K562 (cell line): ENCODE results near the gene COPE. TPM values are rescaled to one million over a fixed set of nuclear protein-coding genes. Genes with fewer than 3 reads are reported as not detected.
A peak's percentile ranks its signal among the peaks of the same experiment; 100 is the strongest.

Experiments
- HIVEP1 ChIP-seq: fragments of 250-450 bp; sonication (Bioruptor Pico); IDR thresholded peaks from 2 replicates; pipeline ENCODE4 v1.4.0; 2020; ENCODE audit warnings: mild to moderate bottlenecking
- ILF3 ChIP-seq: fragments of 450-650 bp; IDR thresholded peaks from 2 replicates; pipeline ENCODE4 v1.6.1; 2018; ENCODE audit warnings: antibody characterized with exemption, mild to moderate bottlenecking, moderate library complexity, borderline replicate concordance
- L3MBTL2 ChIP-seq: fragments of 450-650 bp; IDR thresholded peaks from 2 replicates; pipeline ENCODE4 v1.6.1; 2016; ENCODE audit warnings: mild to moderate bottlenecking, moderate library complexity
- LCOR ChIP-seq: sonication (generic); formaldehyde crosslinking; IDR thresholded peaks from 2 replicates; pipeline ENCODE4 v1.8.0; 2022; ENCODE audit warnings: mild to moderate bottlenecking, missing genetic modification reagents
- MTA1 ChIP-seq: fragments of 450-650 bp; IDR thresholded peaks from 2 replicates; pipeline ENCODE4 v1.6.1; 2017; ENCODE audit warnings: borderline replicate concordance
- NELFE ChIP-seq: IDR thresholded peaks from 2 replicates; pipeline ENCODE4 v1.6.1; 2011; ENCODE audit warnings: mild to moderate bottlenecking; ENCODE audit not compliant: insufficient read depth, insufficient read length
- NR2F6 ChIP-seq: fragments of 450-650 bp; formaldehyde crosslinking; IDR thresholded peaks from 2 replicates; pipeline ENCODE4 v1.4.0; 2020; ENCODE audit warnings: mild to moderate bottlenecking
- PHTF2 ChIP-seq: fragments of 250-450 bp; sonication (Bioruptor Pico); IDR thresholded peaks from 2 replicates; pipeline ENCODE4 v1.5.0; 2021; ENCODE audit warnings: mild to moderate bottlenecking
- RAD21 ChIP-seq, 2 experiments: fragments of 250-450 bp in 1 of 2; fragments of 450-650 bp in 1 of 2; sonication (Bioruptor Pico) in 1 of 2; formaldehyde crosslinking in 1 of 2; IDR thresholded peaks in 1 of 2; conservative IDR thresholded peaks in 1 of 2; 2 replicates each; pipeline versions ENCODE4 v1.4.0 to v1.8.0; 2020 to 2022; ENCODE audit warnings: mild to moderate bottlenecking in 2 of 2, moderate library complexity in 1 of 2
- SAFB ChIP-seq: fragments of 200-400 bp; formaldehyde crosslinking; IDR thresholded peaks from 2 replicates; pipeline ENCODE4 v1.6.1; 2017; ENCODE audit warnings: low read depth, low read length, borderline replicate concordance
- SIN3B ChIP-seq: fragments of 450-650 bp; IDR thresholded peaks from 2 replicates; pipeline ENCODE4 v1.6.1; 2017; ENCODE audit warnings: low read depth, mild to moderate bottlenecking, moderate library complexity
- SREBF1 ChIP-seq: fragments of 150-350 bp; IDR thresholded peaks from 2 replicates; pipeline ENCODE4 v1.6.1; 2014; ENCODE audit warnings: antibody characterized with exemption, low read depth, low read length, borderline replicate concordance
- TCF7 ChIP-seq: sonication (generic); IDR thresholded peaks from 2 replicates; pipeline ENCODE4 v1.6.1; 2016; ENCODE audit warnings: antibody characterized with exemption, borderline replicate concordance
- TOE1 ChIP-seq, 2 experiments: fragments of 450-650 bp in 1 of 2; sonication (generic) in 1 of 2; formaldehyde crosslinking in 1 of 2; IDR thresholded peaks; 2 replicates each; pipeline versions ENCODE4 v1.7.1 to v1.8.0; 2016 to 2022; ENCODE audit warnings: borderline replicate concordance in 2 of 2, mild to moderate bottlenecking in 2 of 2, antibody characterized with exemption in 1 of 2, inconsistent platforms in 1 of 2, low read depth in 1 of 2, missing genetic modification reagents in 1 of 2, moderate library complexity in 1 of 2
- YBX1 ChIP-seq: fragments of 450-650 bp; IDR thresholded peaks from 2 replicates; pipeline ENCODE4 v1.7.1; 2016; ENCODE audit warnings: mild to moderate bottlenecking
- ZBTB7A ChIP-seq: IDR thresholded peaks from 2 replicates; pipeline ENCODE4 v1.6.1; 2011; ENCODE audit warnings: low read depth, mild to moderate bottlenecking, low read length, moderate library complexity, borderline replicate concordance; ENCODE audit not compliant: control insufficient read depth
- ZC3H8 ChIP-seq: fragments of 450-650 bp; IDR thresholded peaks from 2 replicates; pipeline ENCODE4 v1.6.1; 2017
- ZNF184 ChIP-seq: sonication (generic); formaldehyde crosslinking; IDR thresholded peaks from 2 replicates; pipeline ENCODE4 v1.5.0; 2020; ENCODE audit warnings: missing genetic modification reagents
- polyA plus RNA-seq, 8 experiments: library from polyadenylated mRNA; depleted of rRNA in 4 of 8; stranded (reverse) in 5 of 8; unstranded in 3 of 8; fragments of >200 nt; fragmentation: Nextera tagmentation in 2 of 8; fragmentation: Illumina TruSeq in 1 of 8; extraction: Ambion mirVana in 2 of 8; extraction: Trizol in 1 of 8; gene quantifications; 2 replicates each; pipeline versions ENCODE4 v1.2.1 to v1.2.3, GENCODE V29; 2011 to 2014; ENCODE audit warnings: inconsistent platforms in 1 of 8, missing spikeins in 1 of 8
- total RNA-seq, 7 experiments: library from RNA; depleted of rRNA in 6 of 7; stranded (reverse); fragments of >200 nt in 6 of 7; fragmentation: Illumina TruSeq in 2 of 7; extraction: Trizol in 2 of 7; gene quantifications; 2 replicates each; pipeline versions ENCODE4 v1.2.1 to v1.2.3, GENCODE V29; 2011 to 2021; ENCODE audit warnings: low replicate concordance in 1 of 7
- TF ChIP-seq, protein P1 (sequence below): sonication (generic); formaldehyde crosslinking; IDR thresholded peaks from 2 replicates; pipeline ENCODE4 v1.8.0; 2023; ENCODE audit warnings: mild to moderate bottlenecking, missing genetic modification reagents
- TF ChIP-seq, protein P2 (sequence below): fragments of 250-450 bp; sonication (Bioruptor Pico); IDR thresholded peaks from 2 replicates; pipeline ENCODE4 v1.5.0; 2021
- TF ChIP-seq, protein P3 (sequence below): fragments of 250-450 bp; sonication (Bioruptor Pico); IDR thresholded peaks from 2 replicates; pipeline ENCODE4 v1.5.0; 2022; ENCODE audit warnings: mild to moderate bottlenecking
- TF ChIP-seq, protein P4 (sequence below): fragments of 450-650 bp; conservative IDR thresholded peaks from 2 replicates; pipeline ENCODE4 v1.6.1; 2016; ENCODE audit warnings: missing genetic modification characterization, low read depth, mild to moderate bottlenecking, control low read depth, missing compliant biosample characterization
- TF ChIP-seq, protein P5 (sequence below): fragments of 450-650 bp; IDR thresholded peaks from 2 replicates; pipeline ENCODE4 v1.6.1; 2016; ENCODE audit warnings: borderline replicate concordance

COPE gene
- total and polyA plus RNA-seq, 9 of the 15 experiments (the other 6 are each of a cell fraction or from before 2014, with no cell fraction given) = 5.8 to 273 (median 147) TPM

DNA sequence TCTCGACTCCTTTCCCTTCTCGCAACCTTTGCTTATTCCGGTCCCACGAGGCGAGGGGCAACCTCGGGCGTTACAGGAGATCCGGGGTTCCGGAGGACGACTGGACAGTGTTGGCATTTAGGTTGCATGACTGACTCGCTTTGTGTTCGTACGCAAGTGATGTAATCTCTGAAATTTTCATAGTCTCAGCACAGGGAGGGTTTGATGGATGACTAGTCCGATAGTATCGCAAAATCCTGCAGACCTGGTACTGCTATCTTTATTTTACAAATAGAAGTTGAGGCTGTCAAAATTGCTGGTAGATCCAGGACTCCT lies 670 bp upstream of the COPE start (continued):
- TF ChIP-seq SIN3B (no peak), HIVEP1 (CRISPR knock-in tag) (no peak), SREBF1 (no peak), ZBTB7A (no peak), SAFB (no peak), L3MBTL2 (no peak), TCF7 (no peak), NELFE (no peak), ILF3 (no peak), ZC3H8 (no peak), RAD21 (CRISPR knock-in tag; conservative IDR thresholded peaks at IDR 0.05 in 1 of 2, IDR thresholded peaks at IDR 0.05 in 1 of 2) (no peak), NR2F6 (no peak), YBX1 (no peak), MTA1 (no peak), TOE1 (IDR thresholded peaks at IDR 0.05; ENCODE audit: borderline replicate concordance) (no peak), TOE1 (CRISPR knock-in tag; IDR thresholded peaks at IDR 0.05; ENCODE audit: borderline replicate concordance, low read depth) (no peak), ZNF184 (CRISPR knock-in tag) (no peak), PHTF2 (CRISPR knock-in tag) (no peak), LCOR (CRISPR knock-in tag) (no peak)
- TF ChIP-seq, protein P1, sequence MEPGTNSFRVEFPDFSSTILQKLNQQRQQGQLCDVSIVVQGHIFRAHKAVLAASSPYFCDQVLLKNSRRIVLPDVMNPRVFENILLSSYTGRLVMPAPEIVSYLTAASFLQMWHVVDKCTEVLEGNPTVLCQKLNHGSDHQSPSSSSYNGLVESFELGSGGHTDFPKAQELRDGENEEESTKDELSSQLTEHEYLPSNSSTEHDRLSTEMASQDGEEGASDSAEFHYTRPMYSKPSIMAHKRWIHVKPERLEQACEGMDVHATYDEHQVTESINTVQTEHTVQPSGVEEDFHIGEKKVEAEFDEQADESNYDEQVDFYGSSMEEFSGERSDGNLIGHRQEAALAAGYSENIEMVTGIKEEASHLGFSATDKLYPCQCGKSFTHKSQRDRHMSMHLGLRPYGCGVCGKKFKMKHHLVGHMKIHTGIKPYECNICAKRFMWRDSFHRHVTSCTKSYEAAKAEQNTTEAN (CRISPR knock-in tag) = no peak
- TF ChIP-seq, protein P2, sequence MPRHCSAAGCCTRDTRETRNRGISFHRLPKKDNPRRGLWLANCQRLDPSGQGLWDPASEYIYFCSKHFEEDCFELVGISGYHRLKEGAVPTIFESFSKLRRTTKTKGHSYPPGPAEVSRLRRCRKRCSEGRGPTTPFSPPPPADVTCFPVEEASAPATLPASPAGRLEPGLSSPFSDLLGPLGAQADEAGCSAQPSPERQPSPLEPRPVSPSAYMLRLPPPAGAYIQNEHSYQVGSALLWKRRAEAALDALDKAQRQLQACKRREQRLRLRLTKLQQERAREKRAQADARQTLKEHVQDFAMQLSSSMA (CRISPR knock-in tag) = no peak
- TF ChIP-seq, protein P3, sequence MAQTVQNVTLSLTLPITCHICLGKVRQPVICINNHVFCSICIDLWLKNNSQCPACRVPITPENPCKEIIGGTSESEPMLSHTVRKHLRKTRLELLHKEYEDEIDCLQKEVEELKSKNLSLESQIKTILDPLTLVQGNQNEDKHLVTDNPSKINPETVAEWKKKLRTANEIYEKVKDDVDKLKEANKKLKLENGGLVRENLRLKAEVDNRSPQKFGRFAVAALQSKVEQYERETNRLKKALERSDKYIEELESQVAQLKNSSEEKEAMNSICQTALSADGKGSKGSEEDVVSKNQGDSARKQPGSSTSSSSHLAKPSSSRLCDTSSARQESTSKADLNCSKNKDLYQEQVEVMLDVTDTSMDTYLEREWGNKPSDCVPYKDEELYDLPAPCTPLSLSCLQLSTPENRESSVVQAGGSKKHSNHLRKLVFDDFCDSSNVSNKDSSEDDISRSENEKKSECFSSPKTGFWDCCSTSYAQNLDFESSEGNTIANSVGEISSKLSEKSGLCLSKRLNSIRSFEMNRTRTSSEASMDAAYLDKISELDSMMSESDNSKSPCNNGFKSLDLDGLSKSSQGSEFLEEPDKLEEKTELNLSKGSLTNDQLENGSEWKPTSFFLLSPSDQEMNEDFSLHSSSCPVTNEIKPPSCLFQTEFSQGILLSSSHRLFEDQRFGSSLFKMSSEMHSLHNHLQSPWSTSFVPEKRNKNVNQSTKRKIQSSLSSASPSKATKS (CRISPR knock-in tag) = no peak
- TF ChIP-seq, protein P4, sequence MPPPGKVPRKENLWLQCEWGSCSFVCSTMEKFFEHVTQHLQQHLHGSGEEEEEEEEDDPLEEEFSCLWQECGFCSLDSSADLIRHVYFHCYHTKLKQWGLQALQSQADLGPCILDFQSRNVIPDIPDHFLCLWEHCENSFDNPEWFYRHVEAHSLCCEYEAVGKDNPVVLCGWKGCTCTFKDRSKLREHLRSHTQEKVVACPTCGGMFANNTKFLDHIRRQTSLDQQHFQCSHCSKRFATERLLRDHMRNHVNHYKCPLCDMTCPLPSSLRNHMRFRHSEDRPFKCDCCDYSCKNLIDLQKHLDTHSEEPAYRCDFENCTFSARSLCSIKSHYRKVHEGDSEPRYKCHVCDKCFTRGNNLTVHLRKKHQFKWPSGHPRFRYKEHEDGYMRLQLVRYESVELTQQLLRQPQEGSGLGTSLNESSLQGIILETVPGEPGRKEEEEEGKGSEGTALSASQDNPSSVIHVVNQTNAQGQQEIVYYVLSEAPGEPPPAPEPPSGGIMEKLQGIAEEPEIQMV (tag) = no peak
- TF ChIP-seq, protein P5, sequence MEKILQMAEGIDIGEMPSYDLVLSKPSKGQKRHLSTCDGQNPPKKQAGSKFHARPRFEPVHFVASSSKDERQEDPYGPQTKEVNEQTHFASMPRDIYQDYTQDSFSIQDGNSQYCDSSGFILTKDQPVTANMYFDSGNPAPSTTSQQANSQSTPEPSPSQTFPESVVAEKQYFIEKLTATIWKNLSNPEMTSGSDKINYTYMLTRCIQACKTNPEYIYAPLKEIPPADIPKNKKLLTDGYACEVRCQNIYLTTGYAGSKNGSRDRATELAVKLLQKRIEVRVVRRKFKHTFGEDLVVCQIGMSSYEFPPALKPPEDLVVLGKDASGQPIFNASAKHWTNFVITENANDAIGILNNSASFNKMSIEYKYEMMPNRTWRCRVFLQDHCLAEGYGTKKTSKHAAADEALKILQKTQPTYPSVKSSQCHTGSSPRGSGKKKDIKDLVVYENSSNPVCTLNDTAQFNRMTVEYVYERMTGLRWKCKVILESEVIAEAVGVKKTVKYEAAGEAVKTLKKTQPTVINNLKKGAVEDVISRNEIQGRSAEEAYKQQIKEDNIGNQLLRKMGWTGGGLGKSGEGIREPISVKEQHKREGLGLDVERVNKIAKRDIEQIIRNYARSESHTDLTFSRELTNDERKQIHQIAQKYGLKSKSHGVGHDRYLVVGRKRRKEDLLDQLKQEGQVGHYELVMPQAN = peak; percentile 19; the same call in 1 of the 2 replicates
